DOHH2 (cell line): ENCODE measurements around the gene ARL6IP4.

Source experiments
- H3F3A ChIP-seq: fragments of 200-600 bp; sonication (generic), shearing (Covaris generic); 2 replicates; pipeline ENCODE4 v1.6.0; 2016; ENCODE audit warnings: antibody characterized with exemption, mild to moderate bottlenecking; ENCODE audit not compliant: control insufficient read depth, insufficient read depth
- H3K27ac ChIP-seq: fragments of 200-600 bp; sonication (generic); 2 replicates; pipeline ENCODE4 v1.5.1; 2014; ENCODE audit warnings: low read depth, mild to moderate bottlenecking, low read length, moderate library complexity
- H3K27me3 ChIP-seq: fragments of 200-600 bp; sonication (generic); 2 replicates; pipeline ENCODE4 v1.6.1; 2014; ENCODE audit warnings: mild to moderate bottlenecking, low read length, mixed read lengths; ENCODE audit not compliant: control insufficient read depth
- H3K36me3 ChIP-seq: fragments of 200-600 bp; sonication (generic); 2 replicates; pipeline ENCODE4 v1.6.1; 2014; ENCODE audit warnings: mild to moderate bottlenecking, low read length, moderate library complexity, mixed read lengths; ENCODE audit not compliant: control insufficient read depth
- H3K4me1 ChIP-seq: fragments of 200-600 bp; sonication (generic); 2 replicates; pipeline ENCODE4 v1.6.1; 2014; ENCODE audit warnings: mild to moderate bottlenecking, low read length, mixed read lengths; ENCODE audit not compliant: control insufficient read depth
- H3K4me2 ChIP-seq: fragments of 200-600 bp; sonication (generic); 2 replicates; pipeline ENCODE4 v1.6.0; 2014; ENCODE audit warnings: mild to moderate bottlenecking, low read length, moderate library complexity
- H3K4me3 ChIP-seq: fragments of 200-600 bp; sonication (generic); 2 replicates; pipeline ENCODE4 v1.5.1; 2014; ENCODE audit warnings: mild to moderate bottlenecking, low read length, mixed read lengths
- H3K79me2 ChIP-seq: fragments of 200-600 bp; sonication (generic); 2 replicates; pipeline ENCODE4 v1.6.1; 2014; ENCODE audit warnings: mild to moderate bottlenecking, low read length, mixed read lengths; ENCODE audit not compliant: control insufficient read depth
- H3K9me2 ChIP-seq: fragments of 200-600 bp; sonication (generic); replicated peaks from 2 replicates; pipeline ENCODE4 v1.6.1; 2014; ENCODE audit warnings: mild to moderate bottlenecking, low read length, mixed read lengths; ENCODE audit not compliant: control insufficient read depth
- H3K9me3 ChIP-seq: fragments of 200-600 bp; sonication (generic); 2 replicates; pipeline ENCODE4 v1.6.1; 2014; ENCODE audit warnings: antibody characterized with exemption, low read length, mixed read lengths; ENCODE audit not compliant: control insufficient read depth, insufficient read depth
- H4K20me1 ChIP-seq: fragments of 200-600 bp; sonication (generic); 2 replicates; pipeline ENCODE4 v1.6.0; 2014; ENCODE audit warnings: low read depth, mild to moderate bottlenecking, antibody characterized with exemption, low read length, moderate library complexity; ENCODE audit not compliant: control insufficient read depth, insufficient read depth
- EZH2phosphoT487 ChIP-seq: fragments of 200-600 bp; sonication (generic); IDR thresholded peaks from 2 replicates; pipeline ENCODE4 v1.6.1; 2017; ENCODE audit warnings: borderline replicate concordance, mild to moderate bottlenecking, antibody characterized with exemption, low read length, moderate library complexity, mixed read lengths
- TF ChIP-seq, protein P1 (sequence below): fragments of 200-600 bp; sonication (generic); IDR thresholded peaks from one replicate; pipeline ENCODE4 v1.5.1; 2014; ENCODE audit warnings: antibody characterized with exemption, mild to moderate bottlenecking, low read depth, low read length; ENCODE audit not compliant: poor library complexity, severe bottlenecking

Gene ARL6IP4

DNA sequence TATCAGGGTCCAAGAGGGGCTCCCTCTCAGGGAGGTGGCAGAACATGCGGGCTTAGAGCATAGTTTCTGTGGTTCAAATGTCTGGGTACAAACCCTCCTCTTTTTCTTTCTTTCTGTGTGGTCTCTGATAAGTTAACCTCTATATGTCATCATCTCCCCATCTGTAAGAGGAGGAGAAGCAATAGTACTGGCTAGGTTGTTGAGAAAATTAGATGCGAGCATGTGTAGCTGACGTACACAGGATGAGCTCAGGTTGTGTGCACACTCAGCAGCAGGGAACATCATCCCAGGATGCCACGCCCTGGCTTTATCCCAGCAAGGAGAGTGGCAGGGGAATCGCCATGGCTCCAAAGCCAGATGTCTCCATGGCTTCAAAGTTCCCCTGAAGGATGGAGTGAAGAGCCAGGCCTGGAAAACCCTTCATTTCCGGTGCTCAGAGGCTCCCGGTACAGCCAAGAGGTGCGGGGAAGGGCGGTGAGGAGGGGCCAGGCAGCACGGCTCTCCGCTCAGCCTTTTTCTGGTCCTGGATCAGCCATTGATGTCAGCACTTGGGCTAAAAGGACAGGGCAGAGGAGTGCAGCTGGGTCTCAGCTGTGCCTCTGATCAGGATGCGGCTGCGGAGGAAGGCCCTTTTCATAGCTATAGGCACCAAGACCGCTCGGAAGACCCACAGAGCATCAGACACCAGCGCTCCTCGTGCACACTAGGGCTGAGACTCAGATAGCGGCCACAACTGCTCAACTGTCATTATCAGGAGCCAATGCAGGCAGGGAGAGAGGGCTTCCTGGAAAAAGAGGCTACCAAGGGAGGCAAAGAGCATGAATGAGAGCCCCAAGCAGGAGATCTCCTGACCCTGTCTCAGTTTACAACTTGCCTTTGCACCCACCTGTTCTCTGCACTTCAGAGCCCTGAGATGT is 41.5 kb downstream of the ARL6IP4 start:
- TF ChIP-seq EZH2phosphoT487 = no peak
- TF ChIP-seq, protein P1, sequence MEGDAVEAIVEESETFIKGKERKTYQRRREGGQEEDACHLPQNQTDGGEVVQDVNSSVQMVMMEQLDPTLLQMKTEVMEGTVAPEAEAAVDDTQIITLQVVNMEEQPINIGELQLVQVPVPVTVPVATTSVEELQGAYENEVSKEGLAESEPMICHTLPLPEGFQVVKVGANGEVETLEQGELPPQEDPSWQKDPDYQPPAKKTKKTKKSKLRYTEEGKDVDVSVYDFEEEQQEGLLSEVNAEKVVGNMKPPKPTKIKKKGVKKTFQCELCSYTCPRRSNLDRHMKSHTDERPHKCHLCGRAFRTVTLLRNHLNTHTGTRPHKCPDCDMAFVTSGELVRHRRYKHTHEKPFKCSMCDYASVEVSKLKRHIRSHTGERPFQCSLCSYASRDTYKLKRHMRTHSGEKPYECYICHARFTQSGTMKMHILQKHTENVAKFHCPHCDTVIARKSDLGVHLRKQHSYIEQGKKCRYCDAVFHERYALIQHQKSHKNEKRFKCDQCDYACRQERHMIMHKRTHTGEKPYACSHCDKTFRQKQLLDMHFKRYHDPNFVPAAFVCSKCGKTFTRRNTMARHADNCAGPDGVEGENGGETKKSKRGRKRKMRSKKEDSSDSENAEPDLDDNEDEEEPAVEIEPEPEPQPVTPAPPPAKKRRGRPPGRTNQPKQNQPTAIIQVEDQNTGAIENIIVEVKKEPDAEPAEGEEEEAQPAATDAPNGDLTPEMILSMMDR = no peak

DNA sequence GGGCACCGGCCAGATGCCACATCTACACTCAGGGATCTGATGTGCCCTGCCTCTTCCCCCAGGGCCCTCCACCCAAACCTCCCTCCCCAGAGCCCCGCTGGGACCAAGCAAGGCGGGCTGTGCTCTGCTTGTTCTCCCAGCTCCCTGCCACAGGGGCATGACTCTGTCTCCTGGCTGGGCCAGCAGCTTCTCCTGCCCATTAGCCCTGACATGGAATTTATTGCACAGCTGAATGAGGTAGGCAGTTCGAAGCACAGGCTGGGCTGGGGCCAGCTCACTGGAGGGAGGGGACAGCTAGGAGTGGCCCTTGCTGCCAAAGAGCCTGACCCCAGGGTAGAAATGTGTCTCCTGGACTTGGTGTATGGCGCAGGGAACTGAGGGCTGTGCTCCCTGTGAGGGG is 42.4 kb downstream of the ARL6IP4 start:
- H3K9me3 ChIP-seq = no peaks in the 10 kb centered on the region
- H3K27me3 ChIP-seq = peaks cover 3% of the 10 kb centered on the region; the same call in 1 of the 2 replicates
- H3K9me2 ChIP-seq = no peaks in the 10 kb centered on the region
- no peaks in the 10 kb centered on the region for H3F3A ChIP-seq
- no peaks in the 10 kb centered on the region for H3K36me3 ChIP-seq
- H3K4me1 ChIP-seq = no peaks in the 10 kb centered on the region
- no peaks in the 10 kb centered on the region for H4K20me1 ChIP-seq
- TF ChIP-seq, protein P1 = no peak
- no peak for TF ChIP-seq EZH2phosphoT487
- no peak overlapping the region for H3K4me2 ChIP-seq
- no peak overlapping the region for H3K4me3 ChIP-seq
- H3K79me2 ChIP-seq = no peaks in the 10 kb centered on the region
- no peak overlapping the region for H3K27ac ChIP-seq

More for the DNA sequence above, 41.5 kb downstream of the ARL6IP4 start:
- H3K4me2 ChIP-seq = no peak overlapping the region
- H3K4me1 ChIP-seq = no peaks in the 10 kb centered on the region
- H3K27ac ChIP-seq = no peak overlapping the region
- H3K79me2 ChIP-seq = no peaks in the 10 kb centered on the region
- no peaks in the 10 kb centered on the region for H3F3A ChIP-seq
- H3K9me2 ChIP-seq = no peaks in the 10 kb centered on the region
- no peaks in the 10 kb centered on the region for H3K36me3 ChIP-seq
- H3K4me3 ChIP-seq = no peak overlapping the region
- H3K27me3 ChIP-seq = peaks cover 3% of the 10 kb centered on the region; the same call in 1 of the 2 replicates
- H4K20me1 ChIP-seq = no peaks in the 10 kb centered on the region
- H3K9me3 ChIP-seq = no peaks in the 10 kb centered on the region

DNA sequence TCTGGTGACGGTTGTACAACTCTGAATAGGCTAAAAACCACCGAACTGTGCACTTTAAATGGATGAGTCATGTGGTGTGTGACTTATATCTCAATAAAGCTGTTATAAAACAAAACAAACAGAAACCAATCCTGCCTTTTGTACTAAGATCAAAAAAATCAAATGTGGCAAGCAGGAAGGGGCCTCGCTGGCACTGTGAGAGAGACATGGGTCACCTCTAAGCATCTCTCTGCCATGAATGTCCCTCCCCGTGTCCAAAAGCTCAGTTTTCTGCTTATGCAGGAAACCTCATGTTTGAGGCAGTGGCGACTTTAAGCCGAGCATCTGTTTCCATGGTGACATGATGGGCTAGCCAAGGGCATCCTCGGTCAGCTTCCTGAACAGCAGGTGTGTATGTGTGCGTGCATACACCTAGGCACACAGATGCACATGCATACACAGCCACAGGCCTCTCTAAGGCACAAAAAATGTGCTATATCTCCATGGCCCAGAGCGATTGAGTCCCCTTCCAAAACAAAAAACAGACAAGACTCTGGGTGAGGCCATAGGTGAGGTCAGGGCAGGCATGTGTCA is 44.4 kb downstream of the ARL6IP4 start:
- H3K9me3 ChIP-seq = no peaks in the 10 kb centered on the region
- no peak overlapping the region for H3K4me3 ChIP-seq
- H3K27ac ChIP-seq = no peak overlapping the region
- H3K79me2 ChIP-seq = no peaks in the 10 kb centered on the region
- H3K4me1 ChIP-seq = no peaks in the 10 kb centered on the region
- H4K20me1 ChIP-seq = no peaks in the 10 kb centered on the region
- no peaks in the 10 kb centered on the region for H3K9me2 ChIP-seq
- H3K36me3 ChIP-seq = no peaks in the 10 kb centered on the region
- no peak for TF ChIP-seq EZH2phosphoT487
- TF ChIP-seq, protein P1 = no peak
- no peak overlapping the region for H3K4me2 ChIP-seq
- H3K27me3 ChIP-seq = peaks cover 3% of the 10 kb centered on the region; the same call in 1 of the 2 replicates
- no peaks in the 10 kb centered on the region for H3F3A ChIP-seq
